H1 (cell line): Measurements from ENCODE around the gene TBC1D2. TPM values are rescaled to one million over a fixed set of nuclear protein-coding genes. Genes with fewer than 3 reads are reported as not detected.
A peak's percentile ranks its signal among the peaks of the same experiment; 100 is the strongest.

ENCODE experiments used
- CTCF ChIA-PET: fragments of 300-600 bp; sonication (Branson Sonifier 250); formaldehyde crosslinking; loops from one replicate; lab custom pipeline; 2021; ENCODE audit not compliant: partially characterized antibody; lab: Charles Lee
- POLR2A ChIA-PET: fragments of 300-600 bp; sonication (Branson Sonifier 250); formaldehyde crosslinking; loops from one replicate; lab custom pipeline; 2021; ENCODE audit warnings: inconsistent platforms; ENCODE audit not compliant: partially characterized antibody; lab: Charles Lee
- DNase-seq, 2 experiments: peaks; one replicate each; pipeline versions ENCODE4 v3.0.0 to v3.0.0-alpha.2; 2010 to 2022; ENCODE audit warnings: low spot score in 2 of 2, low read depth in 1 of 2, mixed read lengths in 1 of 2
- FAIRE-seq: peaks from 2 replicates; lab custom pipeline; 2011; peaks lifted over from hg19 to GRCh38; lab: Jason Lieb, UNC
- H2AFZ ChIP-seq: 2 replicates; pipeline ENCODE4 v1.8.1; 2012; ENCODE audit warnings: low read length, inconsistent platforms
- H2AK5ac ChIP-seq: 2 replicates; pipeline ENCODE4 v1.6.1; 2013; ENCODE audit warnings: low read depth, low read length
- H2BK120ac ChIP-seq: replicated peaks from 2 replicates; pipeline ENCODE3; 2013; ENCODE audit warnings: low read depth, low read length, inconsistent platforms
- H2BK12ac ChIP-seq: 2 replicates; pipeline ENCODE4 v1.6.1; 2013; ENCODE audit warnings: low read depth, low read length
- H2BK15ac ChIP-seq: 2 replicates; pipeline ENCODE4 v1.6.1; 2013; ENCODE audit warnings: low read length
- H2BK20ac ChIP-seq: 2 replicates; pipeline ENCODE4 v1.6.1; 2013; ENCODE audit warnings: low read length
- H2BK5ac ChIP-seq: 2 replicates; pipeline ENCODE4 v1.6.1; 2013; ENCODE audit warnings: low read depth, low read length
- H3K14ac ChIP-seq: 2 replicates; pipeline ENCODE4 v1.6.1; 2013; ENCODE audit warnings: inconsistent platforms; ENCODE audit not compliant: insufficient read length
- H3K18ac ChIP-seq: 2 replicates; pipeline ENCODE4 v1.6.1; 2013; ENCODE audit warnings: low read length; ENCODE audit errors: extremely low read depth
- H3K23ac ChIP-seq: 2 replicates; pipeline ENCODE4 v1.6.1; 2013; ENCODE audit warnings: inconsistent platforms; ENCODE audit not compliant: insufficient read length
- H3K23me2 ChIP-seq: 2 replicates; pipeline ENCODE4 v1.6.1; 2013; ENCODE audit warnings: low read depth, low read length
- H3K27ac ChIP-seq: 2 replicates; pipeline ENCODE4 v1.6.1; 2011; ENCODE audit warnings: low read depth, low read length, inconsistent platforms
- H3K27me3 ChIP-seq, 4 experiments: replicated peaks in 1 of 4; 1 replicate in 1 of 4; 2 replicates in 3 of 4; pipeline versions ENCODE4 v1.6.1 to v1.8.1; 2011 to 2013; ENCODE audit warnings: low read length in 3 of 4, mild to moderate bottlenecking in 3 of 4, inconsistent platforms in 2 of 4, mixed read lengths in 2 of 4, moderate library complexity in 1 of 4; ENCODE audit not compliant: control insufficient read depth in 3 of 4, insufficient read depth in 3 of 4; ENCODE audit errors: extremely low read depth in 1 of 4
- H3K36me3 ChIP-seq, 4 experiments: 2 replicates each; pipeline versions ENCODE4 v1.6.1 to v1.8.1; 2011 to 2013; ENCODE audit warnings: mild to moderate bottlenecking in 4 of 4, low read length in 3 of 4, moderate library complexity in 2 of 4, control low read depth in 1 of 4, inconsistent platforms in 1 of 4; ENCODE audit not compliant: insufficient read depth in 4 of 4, control insufficient read depth in 2 of 4
- H3K4ac ChIP-seq: replicated peaks from 2 replicates; pipeline ENCODE3; 2013; ENCODE audit warnings: low read length, low read depth, mixed read lengths, inconsistent platforms; ENCODE audit not compliant: insufficient read length
- H3K4me1 ChIP-seq, 4 experiments: replicated peaks in 1 of 4; 1 replicate in 1 of 4; 2 replicates in 3 of 4; pipeline versions ENCODE4 v1.6.1 to v1.8.1; 2011 to 2013; ENCODE audit warnings: low read length in 3 of 4, inconsistent platforms in 2 of 4, mixed read lengths in 1 of 4; ENCODE audit not compliant: insufficient read depth in 4 of 4, control insufficient read depth in 3 of 4
- H3K4me2 ChIP-seq, 2 experiments: 2 replicates each; pipeline versions ENCODE4 v1.6.1 to v1.8.1; 2011 to 2013; ENCODE audit warnings: low read depth in 2 of 2, low read length in 2 of 2, control low read depth in 1 of 2, inconsistent platforms in 1 of 2, mild to moderate bottlenecking in 1 of 2; ENCODE audit not compliant: insufficient read depth in 1 of 2
- H3K4me3 ChIP-seq, 4 experiments: fragments of 200-600, 300-600 bp in 1 of 4; sonication (generic), shearing (Covaris generic), sonication (Bioruptor Twin) in 1 of 4; 2 replicates each; pipeline versions ENCODE4 v1.5.1 to v1.8.1; 2011 to 2016; ENCODE audit warnings: low read length in 4 of 4, low read depth in 3 of 4, control low read depth in 2 of 4, inconsistent platforms in 2 of 4, mild to moderate bottlenecking in 2 of 4, mixed read lengths in 1 of 4, moderate library complexity in 1 of 4; ENCODE audit not compliant: insufficient read depth in 2 of 4; ENCODE audit errors: extremely low read depth in 1 of 4
- H3K56ac ChIP-seq: replicated peaks from 2 replicates; pipeline ENCODE3; 2013; ENCODE audit warnings: low read depth, mild to moderate bottlenecking, mixed read lengths, low read length, inconsistent platforms; ENCODE audit not compliant: insufficient read length
- H3K79me1 ChIP-seq: 2 replicates; pipeline ENCODE4 v1.6.1; 2013; ENCODE audit warnings: low read depth, low read length, control low read depth
- H3K79me2 ChIP-seq, 2 experiments: 2 replicates each; pipeline versions ENCODE4 v1.6.1 to v1.8.1; 2012 to 2013; ENCODE audit warnings: low read length in 2 of 2, mild to moderate bottlenecking in 2 of 2, inconsistent platforms in 1 of 2; ENCODE audit not compliant: insufficient read depth in 2 of 2, control insufficient read depth in 1 of 2
- H3K9ac ChIP-seq, 4 experiments: replicated peaks in 1 of 4; 1 replicate in 1 of 4; 2 replicates in 3 of 4; pipeline versions ENCODE4 v1.6.1 to v1.8.1; 2011 to 2013; ENCODE audit warnings: low read depth in 3 of 4, low read length in 3 of 4, control low read depth in 2 of 4, mild to moderate bottlenecking in 2 of 4, moderate library complexity in 2 of 4, inconsistent platforms in 1 of 4; ENCODE audit errors: extremely low read depth in 1 of 4
- H3K9me3 ChIP-seq, 2 experiments: 2 replicates each; pipeline versions ENCODE4 v1.6.1 to v1.8.1; 2012 to 2013; ENCODE audit warnings: mild to moderate bottlenecking in 2 of 2, moderate library complexity in 2 of 2, control low read depth in 1 of 2, inconsistent platforms in 1 of 2, low read depth in 1 of 2, low read length in 1 of 2, mixed read lengths in 1 of 2; ENCODE audit not compliant: insufficient read depth in 2 of 2
- H4K20me1 ChIP-seq, 2 experiments: replicated peaks in 1 of 2; 2 replicates each; pipeline versions ENCODE3 to v1.8.1; 2011 to 2013; ENCODE audit warnings: inconsistent platforms in 2 of 2, low read length in 2 of 2, mild to moderate bottlenecking in 1 of 2; ENCODE audit not compliant: insufficient read depth in 2 of 2, control insufficient read depth in 1 of 2
- H4K5ac ChIP-seq: 2 replicates; pipeline ENCODE4 v1.6.1; 2013; ENCODE audit warnings: low read length, low read depth, mixed read lengths, inconsistent platforms; ENCODE audit not compliant: insufficient read length
- H4K8ac ChIP-seq: 2 replicates; pipeline ENCODE4 v1.8.0; 2013; ENCODE audit warnings: mild to moderate bottlenecking, moderate library complexity, low read length, inconsistent platforms; ENCODE audit not compliant: insufficient read depth; ENCODE audit errors: extremely low read depth
- H4K91ac ChIP-seq: replicated peaks from 2 replicates; pipeline ENCODE3; 2013; ENCODE audit warnings: low read length, mixed read lengths, inconsistent platforms; ENCODE audit not compliant: insufficient read length
- HDAC2 ChIP-seq, 2 experiments: fragments of 300-600 bp in 1 of 2; sonication (generic) in 1 of 2; IDR thresholded peaks; 2 replicates each; pipeline ENCODE4 v1.6.1; 2011 to 2012; ENCODE audit warnings: low read depth in 2 of 2, low read length in 2 of 2, mild to moderate bottlenecking in 2 of 2, moderate library complexity in 2 of 2, borderline replicate concordance in 1 of 2, inconsistent platforms in 1 of 2
- RXRA ChIP-seq: IDR thresholded peaks from 2 replicates; pipeline ENCODE4 v1.6.1; 2011; ENCODE audit warnings: low read depth, mild to moderate bottlenecking, low read length, moderate library complexity; ENCODE audit not compliant: insufficient read depth
- SRF ChIP-seq: IDR thresholded peaks from 2 replicates; pipeline ENCODE4 v1.6.1; 2011; ENCODE audit warnings: mild to moderate bottlenecking, low read depth, low read length, moderate library complexity
- SUZ12 ChIP-seq: fragments of 200-600 bp; sonication (generic); IDR thresholded peaks from 2 replicates; pipeline ENCODE4 v1.6.1; 2012; ENCODE audit warnings: mild to moderate bottlenecking, inconsistent platforms, low read length, moderate library complexity, mixed read lengths
- TAF7 ChIP-seq: optimal IDR thresholded peaks from 2 replicates; pipeline ENCODE3; 2011; ENCODE audit warnings: low read depth, mild to moderate bottlenecking, inconsistent platforms, low read length, moderate library complexity, borderline replicate concordance
- USF2 ChIP-seq: IDR thresholded peaks from 2 replicates; pipeline ENCODE4 v1.6.1; 2011; ENCODE audit warnings: low read length, improper control_type of control experiment
- WGBS, 2 experiments: shearing (Covaris generic) in 1 of 2; methylation state at CpG; one replicate each; pipeline versions ENCODE4 v1.1.6 to v1.1.7; 2013 to 2015; ENCODE audit warnings: low lambda C conversion rate in 2 of 2, mixed read lengths in 2 of 2, inconsistent platforms in 1 of 2, low coverage in 1 of 2, missing lambda C conversion rate in 1 of 2; ENCODE audit not compliant: insufficient replicate concordance in 2 of 2, insufficient coverage in 1 of 2, insufficient read length in 1 of 2; ENCODE audit errors: extremely low coverage in 1 of 2, missing lambda C conversion rate in 1 of 2; 5-methylcytosine and 5-hydroxymethylcytosine counted together
- polyA plus RNA-seq, 7 experiments: library from polyadenylated mRNA; depleted of rRNA in 3 of 7; stranded (reverse) in 5 of 7; unstranded in 2 of 7; fragments of >200 nt in 5 of 7; fragments of 200-250 nt in 2 of 7; gene quantifications; 1 replicate in 5 of 7; 2 replicates in 1 of 7; 4 replicates in 1 of 7; pipeline versions ENCODE4 v1.2.1 to v1.2.3, GENCODE V29; 2011 to 2013; ENCODE audit warnings: missing spikeins in 2 of 7, mixed read lengths in 2 of 7
- total RNA-seq: library from RNA; stranded (reverse); fragmentation: NEBNext Ultra II Directional; extraction: Animal tissue kit (Norgen Biotek cat#: 25700); gene quantifications from 2 replicates; pipeline ENCODE4 v1.2.1, GENCODE V29; 2021

The TBC1D2 gene
- total and polyA plus RNA-seq, 2 of the 8 experiments (the other 6 are each of a cell fraction or from before 2014, with no cell fraction given) = 7.4 TPM

- H3K18ac ChIP-seq = no peak overlapping the region
- no peaks in the 10 kb centered on the region for H3K27me3 ChIP-seq
- ChIA-PET POLR2A (interaction anchor here (1.0 to 1.7 kb wide), 3 partner anchors 70 to 177 kb away, joined by 3 to 5 read pairs (median 5); partner anchors contain the start of gene CORO2A), CTCF (interaction anchor here (0.7 to 3.0 kb wide), 27 partner anchors 8 to 513 kb away, joined by 3 to 20 read pairs (median 5); partner anchors contain the start of genes TBC1D2 and TRIM14)
- no peaks in the 10 kb centered on the region; the same call in 1 of the 2 replicates for H3K23me2 ChIP-seq
- no peak overlapping the region for H4K5ac ChIP-seq
- no peak overlapping the region for H3K23ac ChIP-seq
- FAIRE-seq = no peak
- no peak overlapping the region for H2BK120ac ChIP-seq
- H2AK5ac ChIP-seq = no peak overlapping the region
- no peak overlapping the region for H3K9ac ChIP-seq
- H2AFZ ChIP-seq = no peak overlapping the region
- no peak overlapping the region for H3K4me3 ChIP-seq
- H4K91ac ChIP-seq = no peak overlapping the region
- no peaks in the 10 kb centered on the region for H3K79me1 ChIP-seq
- no peak overlapping the region for H2BK5ac ChIP-seq
- no peaks in the 10 kb centered on the region for H4K20me1 ChIP-seq
- H3K4me2 ChIP-seq = no peak overlapping the region
- no peak overlapping the region for H3K27ac ChIP-seq
- no peaks in the 10 kb centered on the region for H3K9me3 ChIP-seq
- no peak overlapping the region for H4K8ac ChIP-seq
- WGBS, 2 experiments = 83% methylated on average over 1 of the region's 1 CpG; no CpG with 5 or more reads in 1 of the 2 experiments
- no peak overlapping the region for H2BK20ac ChIP-seq
- no peak overlapping the region for H3K4ac ChIP-seq
- H2BK15ac ChIP-seq = no peak overlapping the region
- DNase-seq = no peak
- H3K14ac ChIP-seq = no peak overlapping the region
- H3K36me3 ChIP-seq = no peaks in the 10 kb centered on the region
- H3K79me2 ChIP-seq = no peaks in the 10 kb centered on the region
- H3K4me1 ChIP-seq = peaks cover 0 to 3% (median 0%) of the 10 kb centered on the region in 4 experiments; a peak in 1 of 7 replicates
- 0 out of 2 replicates have a peak overlapping the region, but pooled peaks have one; percentile 55 for H2BK12ac ChIP-seq
- no peak overlapping the region for H3K56ac ChIP-seq
- TF ChIP-seq TAF7 = no peak
- no peak for TF ChIP-seq SRF
- no peak for TF ChIP-seq RXRA
- no peak for TF ChIP-seq SUZ12
- TF ChIP-seq USF2 = no peak
- TF ChIP-seq HDAC2 (IDR thresholded peaks at IDR 0.05; ENCODE audit: borderline replicate concordance in 1 of 2, low read depth in 2 of 2, low read length in 2 of 2) = no peak
Measured at GRCh38 chr9:98263080-98263479, 7.6 kb upstream of the TBC1D2 start.
